Chondrocyte (in vitro differentiated cells): Measurements from ENCODE around the gene CDK6. TPM values are rescaled to one million over a fixed set of nuclear protein-coding genes. Genes with fewer than 3 reads are reported as not detected.

Experiments used
- DNase-seq: peaks from one replicate; pipeline ENCODE4 v3.0.0; 2021; ENCODE audit warnings: mixed read lengths, low spot score
- H3K27ac Mint-ChIP-seq: one replicate; pipeline ENCODE4 v1.8.0; 2021; ENCODE audit warnings: mild to moderate bottlenecking, moderate library complexity, mixed read lengths; ENCODE audit not compliant: unreplicated experiment
- H3K27me3 Mint-ChIP-seq: 2 replicates; pipeline ENCODE4 v1.8.0; 2021; ENCODE audit warnings: low read depth, mixed read lengths
- H3K36me3 Mint-ChIP-seq: 2 replicates; pipeline ENCODE4 v1.8.0; 2021; ENCODE audit warnings: low read depth, mixed read lengths
- H3K4me1 Mint-ChIP-seq: 2 replicates; pipeline ENCODE4 v1.8.0; 2021; ENCODE audit warnings: low read depth, mild to moderate bottlenecking, mixed read lengths
- H3K4me3 Mint-ChIP-seq: one replicate; pipeline ENCODE4 v1.8.0; 2021; ENCODE audit warnings: mild to moderate bottlenecking, moderate library complexity, mixed read lengths; ENCODE audit not compliant: unreplicated experiment
- H3K9me3 Mint-ChIP-seq: 2 replicates; pipeline ENCODE4 v1.8.0; 2021; ENCODE audit warnings: low read depth, mixed read lengths
- CTCF ChIP-seq: fragments of 200-600 bp; sonication (generic); IDR thresholded peaks from 2 replicates; pipeline ENCODE4 v1.5.0; 2021; ENCODE audit warnings: antibody characterized with exemption, mild to moderate bottlenecking, moderate library complexity
- total RNA-seq: library from RNA; stranded (reverse); gene quantifications from 3 replicates; pipeline ENCODE4 v1.2.1, GENCODE V29; 2021

Gene CDK6
- total RNA-seq, 1 donor from 2014 or later, result 162 TPM

GRCh38 chr7:92699966-92700514, 136.3 kb downstream of the CDK6 start:
- H3K27me3 Mint-ChIP-seq, result no peaks in the 10 kb centered on the region

GRCh38 chr7:92699560-92699959, 136.8 kb downstream of the CDK6 start:
- peaks cover 11% of the 10 kb centered on the region for H3K36me3 Mint-ChIP-seq
- H3K4me3 Mint-ChIP-seq, result no peak overlapping the region
- H3K27me3 Mint-ChIP-seq, result no peaks in the 10 kb centered on the region
- DNase-seq, result no peak
- H3K27ac Mint-ChIP-seq, result peak overlapping the region; percentile 96
- H3K4me1 Mint-ChIP-seq, result peaks cover 69% of the 10 kb centered on the region
- H3K9me3 Mint-ChIP-seq, result peaks cover 2% of the 10 kb centered on the region
- TF ChIP-seq CTCF, result no peak

More at GRCh38 chr7:92699966-92700514, 136.3 kb downstream of the CDK6 start:
- no peak for TF ChIP-seq CTCF
- no peak for DNase-seq
- peaks cover 64% of the 10 kb centered on the region for H3K4me1 Mint-ChIP-seq
- H3K36me3 Mint-ChIP-seq, result peaks cover 15% of the 10 kb centered on the region
- peaks cover 4% of the 10 kb centered on the region for H3K9me3 Mint-ChIP-seq
- peak overlapping the region; percentile 96 for H3K27ac Mint-ChIP-seq
- no peak overlapping the region for H3K4me3 Mint-ChIP-seq

- H3K36me3 Mint-ChIP-seq, result peaks cover 4% of the 10 kb centered on the region
- peak; percentile 46 for TF ChIP-seq CTCF
- peaks cover 69% of the 10 kb centered on the region for H3K4me1 Mint-ChIP-seq
- H3K9me3 Mint-ChIP-seq, result peaks cover 3% of the 10 kb centered on the region
- peak overlapping the region; percentile 96 for H3K27ac Mint-ChIP-seq
- H3K27me3 Mint-ChIP-seq, result no peaks in the 10 kb centered on the region
- H3K4me3 Mint-ChIP-seq, result peak overlapping the region; percentile 63
- no peak for DNase-seq
These were observed 138.0 kb downstream of the CDK6 start for GRCh38 chr7:92698237-92698841.

GRCh38 chr7:92697414-92697813, 139.0 kb downstream of the CDK6 start:
- Mint-ChIP-seq H3K4me1 (peaks cover 69% of the 10 kb centered on the region), H3K27ac (peak overlapping the region; percentile 96), H3K4me3 (peak overlapping the region; percentile 40), H3K27me3 (no peaks in the 10 kb centered on the region), H3K36me3 (peaks cover 7% of the 10 kb centered on the region), H3K9me3 (peaks cover 3% of the 10 kb centered on the region)
- no peak for TF ChIP-seq CTCF
- no peak for DNase-seq

GRCh38 chr7:92697012-92697411, 139.4 kb downstream of the CDK6 start:
- Mint-ChIP-seq H3K27me3 (no peaks in the 10 kb centered on the region), H3K27ac (peak overlapping the region; percentile 96), H3K4me1 (peaks cover 69% of the 10 kb centered on the region), H3K36me3 (peaks cover 7% of the 10 kb centered on the region), H3K4me3 (peak overlapping the region; percentile 40), H3K9me3 (peaks cover 3% of the 10 kb centered on the region)
- DNase-seq, result no peak
- TF ChIP-seq CTCF, result no peak
